Neural crest cell (in vitro differentiated cells): ENCODE results near the gene ASIC3. TPM values are rescaled to one million over a fixed set of nuclear protein-coding genes. Genes with fewer than 3 reads are reported as not detected.

ENCODE experiments used
- total RNA-seq: library from RNA; stranded (reverse); gene quantifications from 2 replicates; pipeline ENCODE4 v1.2.1, GENCODE V29; 2021

ASIC3 gene
- total RNA-seq, 1 donor from 2014 or later: 6.0 TPM

Other genes with a start within 250 kb of the ASIC3 start
- gene TMEM176B, start 248.2 kb upstream of the ASIC3 start, total RNA-seq: 2.2 and 3.1 TPM in 2 replicates
- gene TMEM176A, start 247.8 kb upstream of the ASIC3 start, total RNA-seq: 2.0 TPM in 2 replicates
- gene AOC1, start 196.0 kb upstream of the ASIC3 start, total RNA-seq: not detected in 2 replicates
- 10.7 and 12.4 TPM in 2 replicates for gene KCNH2, start 70.2 kb upstream of the ASIC3 start, total RNA-seq
- gene NOS3, start 57.5 kb upstream of the ASIC3 start, total RNA-seq: 6.1 and 7.4 TPM in 2 replicates
- gene ATG9B, start 24.0 kb upstream of the ASIC3 start, total RNA-seq: 8.0 and 9.2 TPM in 2 replicates
- gene ABCB8, start 20.1 kb upstream of the ASIC3 start, total RNA-seq: 42.3 and 43.5 TPM in 2 replicates
- 38.9 TPM in 2 replicates for gene CDK5, start 9.4 kb downstream of the ASIC3 start, total RNA-seq
- 139 and 141 TPM in 2 replicates for gene SLC4A2, start 11.1 kb downstream of the ASIC3 start, total RNA-seq
- 82.4 and 86.1 TPM in 2 replicates for gene FASTK, start 32.3 kb downstream of the ASIC3 start, total RNA-seq
- gene TMUB1, start 35.0 kb downstream of the ASIC3 start, total RNA-seq: 44.9 and 46.5 TPM in 2 replicates
- gene AGAP3, start 37.9 kb downstream of the ASIC3 start, total RNA-seq: 128 and 139 TPM in 2 replicates
- gene GBX1, start 119.2 kb downstream of the ASIC3 start, total RNA-seq: 2.0 and 2.4 TPM in 2 replicates
- not detected in 2 replicates for gene ASB10, start 138.7 kb downstream of the ASIC3 start, total RNA-seq
- gene H2BK1, start 162.0 kb downstream of the ASIC3 start, total RNA-seq: not detected in 2 replicates
- 67.0 and 68.2 TPM in 2 replicates for gene ABCF2, start 178.7 kb downstream of the ASIC3 start, total RNA-seq
- gene CHPF2, start 184.0 kb downstream of the ASIC3 start, total RNA-seq: 33.1 and 34.1 TPM in 2 replicates
- gene SMARCD3, start 200.2 kb downstream of the ASIC3 start, total RNA-seq: 46.7 and 50.7 TPM in 2 replicates